OCI-LY1 (cell line): ENCODE results near the gene TMEM107.

Experiments
- CTCF ChIP-seq: fragments of 200-600 bp; sonication (generic), shearing (Covaris generic); IDR thresholded peaks from 2 replicates; pipeline ENCODE4 v1.5.1; 2017; ENCODE audit warnings: mild to moderate bottlenecking, antibody characterized with exemption, low read length, moderate library complexity, mixed read lengths
- EZH2 ChIP-seq: fragments of 200-600 bp; sonication (generic), shearing (Covaris generic); IDR thresholded peaks from 2 replicates; pipeline ENCODE4 v1.8.0; 2017; ENCODE audit warnings: borderline replicate concordance, mixed run types, mild to moderate bottlenecking, antibody characterized with exemption, low read length, moderate library complexity, mixed read lengths

GRCh38 chr17:8122924-8123694, 53.1 kb downstream of the TMEM107 start:
- TF ChIP-seq EZH2 (no peak), CTCF (no peak)
